GM18909 (cell line): ENCODE results near the gene PCNX1.
"Not testable (repeated sequence)": the region's sequence is repeated elsewhere in the genome, so short reads cannot be mapped to it uniquely, and the experiment has no call there.

Experiments used
- ATAC-seq: cut with Tn5 transposase; IDR thresholded peaks from one replicate; pipeline ENCODE4 v1.9.1; 2021; ENCODE audit warnings: mild to moderate bottlenecking; ENCODE audit not compliant: unreplicated experiment, poor library complexity

PCNX1 gene

DNA sequence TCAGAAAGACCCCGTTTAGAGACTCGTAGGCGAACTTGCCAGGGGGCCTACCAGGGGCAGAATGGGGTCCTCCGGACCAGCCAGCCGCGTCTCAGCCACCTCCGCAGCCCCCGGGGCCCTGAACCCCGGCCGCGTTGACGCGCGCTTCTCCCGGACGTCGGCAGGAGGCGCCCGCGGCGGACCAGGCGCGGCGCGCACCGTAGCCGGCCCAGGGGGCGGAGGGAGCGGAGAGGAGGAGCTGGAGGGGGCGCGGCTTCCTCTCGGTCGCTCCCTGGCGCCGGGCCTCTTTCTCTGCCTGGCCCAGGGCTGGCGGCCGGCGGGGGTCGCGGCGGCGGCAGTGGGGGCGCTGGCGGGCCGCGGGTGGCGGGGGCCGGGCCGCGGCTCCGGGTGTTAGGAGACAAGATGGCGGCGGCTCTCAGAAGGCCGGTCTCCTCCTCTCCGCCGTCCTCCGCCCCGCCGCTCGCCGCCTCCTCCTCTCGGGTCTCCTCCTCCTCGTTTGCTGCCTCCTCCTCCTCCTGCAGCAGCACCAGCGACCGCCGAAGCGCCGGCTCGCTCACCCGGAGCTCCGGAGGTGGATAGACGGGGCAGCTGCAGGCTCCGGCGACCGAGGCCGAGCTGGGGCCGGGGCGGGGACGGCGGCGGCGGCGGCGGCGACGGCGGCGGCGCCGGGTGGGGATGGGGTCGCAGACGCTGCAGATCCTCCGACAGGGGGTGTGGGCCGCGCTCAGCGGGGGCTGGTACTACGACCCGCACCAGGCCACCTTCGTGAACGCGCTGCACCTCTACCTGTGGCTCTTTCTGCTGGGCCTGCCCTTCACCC lies at the start of gene PCNX1:
Gene PCNX1 (plus strand): TSS at position 284 of the 820 bp plus-strand sequence. CDS start 392 bp downstream, at position 676.
- peak; percentile 81 for ATAC-seq

DNA sequence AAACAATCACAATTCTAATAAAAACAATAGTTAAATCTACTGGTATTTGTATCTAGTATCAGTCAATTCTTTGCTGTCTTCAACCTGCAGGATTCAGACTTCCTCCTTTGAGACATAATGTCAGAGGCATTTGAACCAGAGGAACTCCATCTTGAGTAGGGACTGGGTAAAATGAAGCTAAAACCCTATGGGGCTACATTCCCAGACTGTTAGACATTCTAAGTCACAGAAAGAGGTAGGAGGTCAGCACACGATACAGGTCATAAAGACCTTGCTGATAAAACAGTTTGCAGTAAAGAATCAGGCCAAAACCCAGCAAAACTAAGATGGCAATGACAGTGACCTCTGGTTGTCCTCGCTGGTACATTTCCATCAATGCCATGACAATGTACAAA lies 49.8 kb upstream of the PCNX1 start:
- ATAC-seq = no peak

DNA sequence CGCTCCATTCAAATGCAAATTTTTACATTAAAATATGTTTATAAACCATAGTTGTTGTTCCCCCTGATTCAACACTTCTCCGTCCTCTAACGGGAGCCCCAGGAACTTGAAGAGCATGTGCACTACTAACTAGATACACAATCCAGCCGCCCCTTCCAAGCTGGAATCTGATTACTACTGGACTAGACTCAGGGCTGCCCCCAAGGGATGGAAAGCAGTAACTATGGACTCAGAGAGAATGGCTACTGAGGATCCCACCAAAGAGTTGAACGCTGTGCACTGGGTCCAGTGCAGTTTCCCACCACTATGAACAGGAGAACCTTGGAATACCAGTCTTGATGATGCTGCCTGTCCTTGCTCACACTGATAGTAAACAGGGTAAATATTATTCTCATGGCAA lies 48.6 kb upstream of the PCNX1 start:
- ATAC-seq = no peak

DNA sequence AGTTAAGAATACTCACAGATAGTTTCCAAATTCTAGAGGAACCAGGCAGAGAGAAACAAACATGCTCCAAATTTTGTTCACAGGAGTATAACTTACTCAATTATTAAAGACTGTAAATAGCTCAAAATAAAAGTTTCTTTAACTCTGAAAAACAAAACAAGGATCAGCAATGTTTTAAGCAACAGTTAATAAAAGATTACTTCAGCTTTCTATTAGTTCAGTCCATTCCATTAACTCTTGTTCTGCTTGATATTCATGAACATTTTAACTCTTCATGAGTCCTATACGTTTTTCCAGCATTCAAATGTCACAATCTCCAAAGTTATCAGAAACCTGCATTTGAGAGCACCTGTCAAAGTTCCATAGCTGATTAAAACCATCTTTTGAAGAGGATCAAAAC lies 40.3 kb upstream of the PCNX1 start:
- ATAC-seq = not testable (repeated sequence)

DNA sequence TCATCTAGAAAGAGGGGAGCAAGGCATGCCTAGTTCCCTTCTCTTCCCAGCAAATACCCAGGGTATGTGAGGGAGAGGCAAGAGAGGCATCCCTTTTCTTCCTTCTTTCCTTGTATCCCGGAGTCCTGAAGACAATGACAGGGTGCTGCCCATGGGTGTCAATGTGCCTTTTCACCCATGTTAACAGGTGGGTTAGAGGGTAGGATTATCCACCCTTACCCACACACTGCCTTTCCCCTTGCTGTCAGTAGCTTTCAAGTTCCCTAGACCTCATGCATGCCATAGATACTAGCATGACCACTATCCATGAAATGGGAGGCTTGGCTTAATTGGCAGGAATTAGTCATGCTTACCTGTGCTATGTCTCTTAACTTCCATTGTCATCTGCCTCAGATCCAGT lies 36.3 kb upstream of the PCNX1 start:
- ATAC-seq = no peak

DNA sequence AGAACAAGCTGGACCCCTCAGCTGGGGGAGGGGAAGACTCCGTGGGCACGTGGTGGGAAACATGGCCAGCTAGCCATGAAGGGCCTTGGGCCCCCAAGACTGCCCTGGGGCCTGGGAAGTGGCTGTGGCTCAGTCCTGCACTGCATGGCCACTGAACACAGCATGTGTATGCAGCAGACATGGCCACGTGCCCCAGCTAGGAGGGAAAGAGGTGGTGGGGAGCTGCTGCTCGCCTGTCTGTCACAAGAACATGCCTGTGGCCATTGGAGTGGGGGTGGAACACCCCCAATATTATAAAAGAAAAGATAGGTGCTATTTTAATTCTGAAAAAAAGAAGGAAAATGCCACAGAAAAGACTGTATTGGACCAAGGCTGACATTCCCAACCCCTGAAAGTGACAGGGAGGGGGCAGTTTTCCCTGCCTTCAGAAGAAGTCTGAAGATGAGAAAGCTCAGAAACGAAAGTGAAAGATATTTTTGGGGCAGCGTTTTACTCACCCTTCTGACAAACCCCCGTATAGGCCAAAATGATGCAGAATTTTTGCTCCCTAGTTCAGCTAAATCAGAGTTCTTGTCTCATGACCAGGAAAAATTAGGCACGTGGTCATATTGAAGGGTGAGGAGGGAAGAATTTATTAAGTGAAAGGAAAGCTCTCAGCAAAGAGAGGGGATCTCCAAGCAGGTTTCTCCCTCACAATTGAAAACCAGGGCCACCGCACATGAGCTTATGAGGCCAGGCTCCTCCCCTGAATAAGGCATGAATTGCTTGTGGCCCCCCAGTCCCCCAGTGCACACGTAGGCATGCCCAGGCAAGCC lies 35.2 kb upstream of the PCNX1 start:
- ATAC-seq = no peak

DNA sequence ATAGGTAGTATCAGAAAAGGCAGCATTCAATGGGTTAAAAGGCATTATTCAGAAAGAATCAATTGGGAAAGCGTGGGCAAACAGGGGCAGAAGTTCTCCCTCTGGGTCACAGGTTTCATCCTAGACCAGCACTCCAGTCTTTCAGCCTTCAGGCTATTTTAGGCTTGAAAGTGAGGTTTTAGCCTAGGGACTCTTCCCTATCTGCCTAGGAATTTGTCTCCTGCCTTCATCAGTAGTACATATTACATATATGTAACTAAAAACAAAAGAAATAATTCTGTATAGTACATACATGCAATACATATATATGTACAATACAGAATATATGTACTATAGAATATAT lies 34.6 kb upstream of the PCNX1 start:
- ATAC-seq = no peak

DNA sequence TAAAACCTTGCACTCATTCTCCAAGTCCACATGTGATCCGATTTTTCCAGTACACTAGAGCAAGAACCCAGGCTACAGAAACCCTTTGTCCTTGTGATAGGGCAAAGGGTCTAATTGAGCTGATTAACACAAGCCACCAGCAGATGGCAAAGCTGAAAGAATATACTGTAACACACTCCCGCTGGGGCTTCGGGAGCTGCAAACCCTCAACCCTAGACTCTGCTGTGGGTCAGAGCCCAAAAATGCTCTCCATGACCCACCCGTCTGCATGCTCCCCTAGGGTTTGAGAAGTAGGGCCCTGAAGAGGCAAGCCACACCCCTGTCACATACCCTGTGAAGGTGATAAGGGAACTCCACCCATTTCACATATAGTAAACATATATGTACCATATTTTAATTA lies 33.6 kb upstream of the PCNX1 start:
- no peak for ATAC-seq

DNA sequence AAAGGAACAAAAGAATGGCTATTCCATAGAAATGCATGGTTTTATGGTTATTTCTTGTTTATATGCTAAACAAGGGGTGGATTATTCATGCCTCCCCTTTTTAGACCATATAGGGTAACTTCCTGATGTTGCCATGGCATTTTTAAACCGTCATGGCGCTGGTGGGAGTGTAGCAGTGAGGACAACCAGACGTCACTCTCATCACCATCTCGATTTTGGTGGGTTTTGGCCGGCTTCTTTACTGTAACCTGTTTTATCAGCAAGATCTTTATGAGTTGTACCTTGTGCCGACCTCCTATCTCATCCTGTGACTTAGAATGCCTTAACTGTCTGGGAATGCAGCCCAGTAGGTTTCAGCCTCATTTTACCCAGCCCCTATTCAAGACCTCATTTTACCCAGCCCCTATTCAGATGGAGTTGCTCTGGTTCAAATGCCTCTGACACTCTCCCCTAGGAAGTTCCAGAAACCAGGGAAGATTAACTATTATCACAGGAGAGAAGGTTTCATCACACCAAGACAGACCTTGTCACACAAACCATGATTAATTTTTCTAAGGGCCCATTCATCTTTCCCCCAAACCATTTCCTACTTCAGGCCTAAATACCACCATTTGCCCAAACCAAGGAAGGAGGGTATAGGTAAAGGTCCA lies 31.3 kb upstream of the PCNX1 start:
- ATAC-seq = not testable (repeated sequence)

DNA sequence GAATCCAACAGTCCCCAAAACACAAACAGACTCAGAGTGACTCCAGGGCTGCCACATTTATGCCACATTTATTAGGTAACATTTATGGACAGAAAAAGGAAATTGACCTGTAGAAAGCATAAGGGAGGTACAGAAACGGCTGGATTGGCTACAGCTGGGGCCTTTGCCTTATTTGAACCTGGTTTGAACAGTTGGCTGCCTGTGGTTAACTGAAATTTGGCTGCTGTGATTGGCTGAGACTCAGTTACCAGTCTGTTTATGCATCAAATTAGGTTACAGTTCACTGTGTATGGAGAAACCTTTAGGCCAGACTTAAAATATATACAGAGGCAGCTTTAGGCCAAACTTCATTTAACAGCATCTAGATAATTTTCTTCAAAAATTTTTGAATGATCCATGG lies 27.8 kb upstream of the PCNX1 start:
- no peak for ATAC-seq

DNA sequence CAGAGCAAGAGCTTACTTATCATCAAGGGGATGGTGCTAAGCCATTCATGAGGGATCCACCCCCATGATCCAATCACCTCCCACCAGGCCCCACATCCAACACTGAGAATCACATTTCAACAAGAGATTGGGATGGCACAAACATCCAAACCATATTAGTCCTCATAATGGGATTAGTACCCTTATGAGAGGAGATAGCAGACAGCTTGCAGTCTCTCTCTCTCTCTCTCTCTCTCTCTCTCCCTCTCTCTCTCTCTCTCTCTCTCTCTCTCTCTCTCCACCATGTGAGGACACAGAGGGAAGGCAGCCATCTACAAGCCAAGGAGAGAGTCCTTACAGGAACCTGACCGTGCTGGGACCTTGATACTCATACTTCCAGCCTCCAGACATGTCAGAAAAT lies 26.4 kb upstream of the PCNX1 start:
- not testable (repeated sequence) for ATAC-seq

DNA sequence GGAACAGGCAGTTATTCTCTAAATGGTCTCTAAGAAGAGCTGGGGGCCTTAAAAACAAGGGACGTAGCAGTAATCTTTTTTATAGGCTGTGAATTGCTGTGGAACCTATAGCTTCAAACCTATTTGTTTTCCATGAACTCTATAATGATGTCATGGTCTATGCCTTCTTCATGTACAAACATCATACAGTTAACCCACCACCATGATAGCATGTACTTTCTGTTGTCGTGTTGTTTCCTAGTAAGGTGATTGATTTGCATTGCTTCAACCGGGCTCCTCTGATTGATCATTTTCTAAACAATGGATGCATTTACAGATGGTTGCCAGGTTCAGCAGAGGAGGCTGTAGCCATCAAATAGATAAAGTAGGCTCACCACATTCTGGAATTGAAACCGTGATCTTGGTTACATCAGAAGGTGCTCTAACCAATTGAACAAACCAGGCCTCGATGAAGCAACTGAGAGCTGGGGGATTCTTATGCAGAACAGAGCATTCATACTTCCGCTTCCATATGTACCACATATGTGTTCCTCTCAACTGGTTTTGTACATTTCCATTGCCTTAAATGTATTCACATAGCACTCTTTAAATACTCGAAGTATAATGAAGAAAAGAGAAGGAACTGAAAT lies 25.6 kb upstream of the PCNX1 start:
- ATAC-seq = peak; percentile 61

DNA sequence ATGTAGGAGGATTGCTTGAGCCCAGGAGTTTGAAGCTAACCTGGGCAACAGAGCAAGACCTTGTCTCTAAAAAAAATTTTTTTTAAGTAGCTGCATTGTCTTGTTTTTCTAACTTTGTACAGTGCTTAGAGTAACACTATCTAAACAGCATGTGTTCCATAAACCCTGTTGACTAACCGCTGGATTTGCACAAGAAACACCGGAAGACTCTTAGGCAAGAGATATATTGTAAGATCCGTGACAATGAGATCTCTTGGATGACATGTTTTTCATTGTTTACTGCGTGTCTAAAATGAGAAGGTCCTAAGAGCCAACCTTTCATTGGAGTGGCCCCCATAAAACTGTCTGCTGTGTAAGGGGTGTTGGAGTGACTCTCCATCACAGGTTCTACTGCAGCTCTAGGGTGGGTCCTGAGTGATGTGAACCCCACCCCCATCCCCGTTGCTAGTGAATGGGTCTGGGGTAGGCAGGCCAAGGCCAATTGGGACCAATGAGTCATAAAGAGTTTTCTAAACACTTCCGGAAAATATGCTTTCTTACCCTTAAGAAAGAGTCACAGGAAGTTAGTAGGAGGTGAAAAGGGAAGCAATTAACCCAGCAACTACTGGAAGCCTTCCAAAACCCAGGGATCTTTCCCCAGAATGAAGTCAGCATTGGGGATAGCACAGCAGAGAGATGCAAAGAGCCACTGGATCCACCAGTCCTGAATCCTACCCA lies 24.3 kb upstream of the PCNX1 start:
- no peak for ATAC-seq

DNA sequence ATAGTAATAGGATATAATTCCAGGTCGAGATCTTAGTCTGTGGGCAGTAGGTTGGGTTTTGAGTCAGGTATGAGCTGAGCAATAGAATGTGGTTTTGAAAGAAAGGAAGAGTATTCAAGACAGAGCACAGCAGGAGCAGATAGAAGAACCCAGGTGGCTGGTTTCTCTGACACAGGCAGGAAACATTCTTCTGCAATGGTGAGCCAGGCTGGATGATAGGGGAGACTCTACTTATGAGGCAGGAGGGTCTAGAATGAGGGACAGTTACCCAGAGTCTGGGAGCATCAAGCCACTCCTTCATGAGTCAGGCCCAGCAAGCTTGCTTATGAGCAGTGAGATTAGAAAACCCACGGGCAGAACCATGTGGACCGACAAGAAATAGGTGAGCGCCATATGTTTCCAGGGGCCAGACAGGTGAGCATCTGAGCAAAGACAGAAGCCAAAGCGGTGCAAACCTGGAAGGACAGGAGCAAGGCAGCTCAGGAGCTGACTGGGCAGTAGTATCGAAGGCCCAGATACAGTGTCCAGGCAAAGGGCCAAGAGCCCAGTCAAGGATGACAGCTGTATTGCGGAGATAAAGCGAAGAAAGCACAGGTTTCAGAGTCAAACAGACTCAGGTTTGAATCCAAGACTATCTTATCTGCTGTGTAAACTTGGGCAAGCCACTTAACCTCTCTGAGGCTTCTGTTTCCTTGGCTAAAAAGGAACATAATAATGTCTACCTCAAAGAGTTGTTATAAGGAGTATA lies 22.5 kb upstream of the PCNX1 start:
- no peak for ATAC-seq

DNA sequence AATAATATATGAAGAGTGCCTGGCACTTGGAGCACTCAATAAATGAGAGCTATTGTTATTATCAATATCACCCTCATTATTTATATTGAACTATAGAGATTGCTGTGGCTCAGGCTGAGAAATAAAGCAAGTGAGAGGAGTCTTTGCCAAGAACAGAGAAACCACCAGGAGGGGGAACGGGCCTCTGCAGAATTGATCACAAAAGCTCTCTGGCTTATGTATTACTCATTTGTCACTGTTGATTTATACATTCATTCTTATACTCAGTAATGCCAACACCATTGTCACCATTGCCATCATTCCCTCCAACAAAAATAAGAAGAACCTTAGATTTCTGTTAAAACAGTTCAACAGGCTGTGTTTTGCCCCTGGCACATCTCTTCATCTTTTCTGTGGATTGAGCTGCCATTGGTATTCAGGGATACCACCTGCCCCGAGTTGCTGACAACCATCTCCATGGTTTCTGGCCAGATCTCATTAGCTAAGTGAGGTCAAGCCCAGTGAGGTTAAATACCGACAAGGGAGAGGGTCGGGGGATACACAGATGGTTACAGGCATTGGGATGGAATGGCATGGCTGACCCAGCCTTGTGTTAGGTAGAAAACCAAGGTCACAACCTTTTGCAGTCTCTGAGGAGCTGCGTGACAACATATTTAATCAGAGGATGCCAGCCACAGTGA lies 21.8 kb upstream of the PCNX1 start:
- no peak for ATAC-seq

DNA sequence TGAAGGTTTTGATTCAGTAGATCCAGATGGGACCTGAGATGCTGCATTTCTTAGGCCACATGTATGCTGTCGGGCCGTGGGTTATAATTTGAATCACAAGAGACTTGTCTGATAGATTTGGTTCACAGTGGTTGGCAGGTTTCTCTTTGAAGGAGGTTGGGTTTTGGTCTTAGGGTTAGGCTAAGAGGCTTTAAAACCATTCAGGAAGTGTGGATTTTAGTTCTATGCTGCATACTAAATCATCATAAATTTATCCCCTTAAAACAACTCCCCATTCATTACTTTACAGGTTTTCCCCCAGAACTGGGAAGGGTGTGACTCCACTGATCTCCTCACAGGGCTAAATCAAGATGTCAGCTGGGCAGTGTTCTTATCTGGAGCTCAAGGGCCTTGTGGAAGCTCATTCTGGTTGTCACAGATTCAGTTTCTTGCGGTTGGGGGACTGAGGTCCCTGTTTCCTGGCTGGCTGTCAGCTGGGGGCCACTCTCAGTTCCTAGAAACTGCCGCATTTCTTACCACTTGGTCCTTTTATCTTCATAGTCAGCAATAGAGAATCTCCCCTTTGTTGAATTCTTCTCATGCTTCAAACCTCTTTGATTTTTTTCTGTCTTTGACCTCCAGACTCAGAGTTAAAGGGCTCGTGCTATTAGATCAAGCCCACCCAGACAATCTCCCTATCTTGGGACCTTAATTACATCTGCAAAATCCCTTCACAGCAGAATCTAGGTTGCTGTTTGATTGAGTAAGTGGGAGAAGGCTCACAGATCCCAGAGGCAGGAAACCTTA lies 20.6 kb upstream of the PCNX1 start:
- ATAC-seq = peak; percentile 54

DNA sequence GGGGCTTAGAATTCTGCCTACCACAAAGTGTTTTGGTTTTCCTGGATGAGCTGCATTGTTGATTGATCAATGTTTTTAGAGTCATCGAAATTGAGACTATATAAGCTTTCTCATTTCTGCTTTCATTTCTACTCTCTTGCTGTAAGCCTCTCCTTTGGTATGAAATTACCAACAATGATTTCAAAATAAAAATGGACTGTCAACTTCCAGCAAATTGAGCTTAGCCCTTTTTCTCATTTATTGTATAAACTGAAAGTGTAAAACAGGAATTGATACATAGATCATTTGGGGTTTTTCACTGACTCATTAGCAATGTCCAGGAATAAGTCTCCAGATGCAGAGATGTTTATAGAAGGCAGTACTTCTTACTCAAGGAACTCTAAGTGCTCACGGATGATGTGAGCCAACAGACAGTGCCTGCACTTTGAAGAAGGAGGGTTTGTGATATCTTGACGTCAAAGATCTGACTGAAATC lies 20.0 kb upstream of the PCNX1 start:
- peak; percentile 48 for ATAC-seq
